ENCODE results near the gene RNMT.

The RNMT gene

GRCh38 chr18:13811993-13812392, 85.5 kb downstream of the RNMT start:
- H3K36me3 ChIP-seq (ENCODE audit: control insufficient read depth, insufficient read depth, low read length) = no peaks in the 10 kb centered on the region
- no peak overlapping the region for H3K4me3 ChIP-seq (ENCODE audit: low read depth, low read length)
- H3K27me3 ChIP-seq (ENCODE audit: control insufficient read depth, insufficient read depth, low read length) = no peaks in the 10 kb centered on the region
- H3K9ac ChIP-seq (ENCODE audit: low read depth, low read length) = no peak overlapping the region
- no peaks in the 10 kb centered on the region for H3K9me3 ChIP-seq (ENCODE audit: control insufficient read depth, insufficient read depth, low read length)
- no peak overlapping the region for H3K27ac ChIP-seq (ENCODE audit: low read depth, low read length)
- peaks cover 47% of the 10 kb centered on the region for H3K4me1 ChIP-seq (ENCODE audit: control insufficient read depth, insufficient read depth, low read length)

- no peak overlapping the region for H3K27ac ChIP-seq (ENCODE audit: low read depth, low read length)
- no peak overlapping the region for H3K9ac ChIP-seq (ENCODE audit: low read depth, low read length)
- no peak overlapping the region for H3K4me3 ChIP-seq (ENCODE audit: low read depth, low read length)
- H3K27me3 ChIP-seq (ENCODE audit: control insufficient read depth, insufficient read depth, low read length) = no peaks in the 10 kb centered on the region
- no peaks in the 10 kb centered on the region for H3K9me3 ChIP-seq (ENCODE audit: control insufficient read depth, insufficient read depth, low read length)
- no peaks in the 10 kb centered on the region for H3K36me3 ChIP-seq (ENCODE audit: control insufficient read depth, insufficient read depth, low read length)
- peaks cover 39% of the 10 kb centered on the region for H3K4me1 ChIP-seq (ENCODE audit: control insufficient read depth, insufficient read depth, low read length)
These were observed 86.9 kb downstream of the RNMT start for GRCh38 chr18:13813271-13813849.

Measured in HUES48 (cell line).